ENCODE data around the gene ROMO1.
"Not testable (repeated sequence)": the region's sequence is repeated elsewhere in the genome, so short reads cannot be mapped to it uniquely, and the experiment has no call there.

The ROMO1 gene

DNA sequence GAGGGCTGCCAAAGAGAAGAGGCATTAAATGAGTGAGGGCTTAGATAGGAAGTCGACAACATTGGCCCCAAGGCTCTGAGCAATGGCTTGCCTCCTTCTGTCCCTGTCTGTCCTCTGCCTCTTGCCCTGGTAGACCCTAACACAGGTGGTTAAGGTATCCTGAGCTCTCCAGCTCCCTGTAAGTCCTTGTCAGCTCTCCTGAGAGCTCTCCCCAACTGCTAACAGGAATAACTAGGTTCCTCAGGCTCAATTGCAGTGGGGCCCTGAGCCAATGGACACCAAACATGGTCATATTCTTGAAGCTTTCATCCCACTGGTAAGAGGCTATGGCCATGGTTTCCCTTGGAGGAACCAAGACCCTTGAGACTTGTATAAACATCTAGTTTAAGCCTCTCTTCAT is 29.5 kb upstream of the ROMO1 start:
- DNase-seq = no peak

DNA sequence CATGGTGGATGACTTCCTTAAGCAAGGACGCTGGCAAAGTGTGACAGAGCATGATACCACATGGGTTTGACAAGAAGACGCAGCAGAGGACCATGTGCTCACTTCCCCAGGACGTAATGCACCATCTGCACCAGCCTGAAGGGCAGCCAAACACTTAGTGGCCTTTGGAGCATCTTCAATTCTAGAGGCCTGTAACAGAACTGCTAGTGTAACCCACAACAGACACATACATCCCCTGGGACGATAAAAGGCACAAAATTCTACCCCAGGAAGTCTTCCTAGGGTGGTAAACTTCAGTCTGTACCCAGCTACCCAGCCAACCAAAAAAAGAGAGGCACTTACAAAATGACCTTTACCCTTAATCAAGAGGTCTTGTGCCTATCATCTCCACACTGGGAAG is 25.3 kb upstream of the ROMO1 start:
- no peak for DNase-seq

More for the DNA sequence above, 29.5 kb upstream of the ROMO1 start:
- Histone ChIP-seq H3K27ac (no peak overlapping the region), H3K36me3 (peaks cover 26% of the 10 kb centered on the region), H3K9me3 (ENCODE audit: severe bottlenecking) (no peaks in the 10 kb centered on the region), H3K27me3 (ENCODE audit: insufficient read depth, low read depth, severe bottlenecking) (no peaks in the 10 kb centered on the region), H3K4me3 (ENCODE audit: low read depth, low read length) (no peak overlapping the region)
- TF ChIP-seq, protein P1, sequence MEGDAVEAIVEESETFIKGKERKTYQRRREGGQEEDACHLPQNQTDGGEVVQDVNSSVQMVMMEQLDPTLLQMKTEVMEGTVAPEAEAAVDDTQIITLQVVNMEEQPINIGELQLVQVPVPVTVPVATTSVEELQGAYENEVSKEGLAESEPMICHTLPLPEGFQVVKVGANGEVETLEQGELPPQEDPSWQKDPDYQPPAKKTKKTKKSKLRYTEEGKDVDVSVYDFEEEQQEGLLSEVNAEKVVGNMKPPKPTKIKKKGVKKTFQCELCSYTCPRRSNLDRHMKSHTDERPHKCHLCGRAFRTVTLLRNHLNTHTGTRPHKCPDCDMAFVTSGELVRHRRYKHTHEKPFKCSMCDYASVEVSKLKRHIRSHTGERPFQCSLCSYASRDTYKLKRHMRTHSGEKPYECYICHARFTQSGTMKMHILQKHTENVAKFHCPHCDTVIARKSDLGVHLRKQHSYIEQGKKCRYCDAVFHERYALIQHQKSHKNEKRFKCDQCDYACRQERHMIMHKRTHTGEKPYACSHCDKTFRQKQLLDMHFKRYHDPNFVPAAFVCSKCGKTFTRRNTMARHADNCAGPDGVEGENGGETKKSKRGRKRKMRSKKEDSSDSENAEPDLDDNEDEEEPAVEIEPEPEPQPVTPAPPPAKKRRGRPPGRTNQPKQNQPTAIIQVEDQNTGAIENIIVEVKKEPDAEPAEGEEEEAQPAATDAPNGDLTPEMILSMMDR (IDR thresholded peaks at IDR 0.05; ENCODE audit: low read depth, low read length) = no peak

DNA sequence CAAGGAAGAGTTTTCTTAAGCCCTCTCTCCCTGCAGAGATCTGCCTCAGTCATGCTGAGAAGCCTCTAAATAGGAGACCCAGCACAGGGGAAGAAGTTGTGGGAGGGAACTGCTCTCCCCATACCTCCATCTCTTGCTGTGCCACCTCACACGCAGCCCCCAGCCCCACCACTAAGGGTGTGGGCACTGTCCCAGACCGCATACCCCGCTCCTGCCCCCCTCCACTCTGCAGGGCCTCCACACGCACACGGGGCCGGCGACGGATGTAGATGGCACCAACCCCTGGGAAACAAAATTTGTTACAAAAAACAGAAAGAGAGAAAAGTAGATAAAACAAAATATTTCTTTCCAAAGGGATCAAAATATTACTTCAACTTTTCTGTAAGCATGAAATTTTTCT is 24.3 kb upstream of the ROMO1 start:
- no peak overlapping the region for H3K4me3 ChIP-seq (ENCODE audit: low read depth, low read length)
- no peak for DNase-seq
- no peaks in the 10 kb centered on the region for H3K27me3 ChIP-seq (ENCODE audit: insufficient read depth, low read depth, severe bottlenecking)
- H3K9me3 ChIP-seq (ENCODE audit: severe bottlenecking) = no peaks in the 10 kb centered on the region
- TF ChIP-seq, protein P1 (IDR thresholded peaks at IDR 0.05; ENCODE audit: low read depth, low read length) = no peak
- peaks cover 13% of the 10 kb centered on the region for H3K36me3 ChIP-seq
- no peak overlapping the region for H3K27ac ChIP-seq

More for the DNA sequence above, 25.3 kb upstream of the ROMO1 start:
- Histone ChIP-seq H3K4me3 (ENCODE audit: low read depth, low read length) (no peak overlapping the region), H3K9me3 (ENCODE audit: severe bottlenecking) (no peaks in the 10 kb centered on the region), H3K27me3 (ENCODE audit: insufficient read depth, low read depth, severe bottlenecking) (no peaks in the 10 kb centered on the region), H3K27ac (no peak overlapping the region), H3K36me3 (peaks cover 19% of the 10 kb centered on the region)
- TF ChIP-seq, protein P1 (IDR thresholded peaks at IDR 0.05; ENCODE audit: low read depth, low read length) = no peak

DNA sequence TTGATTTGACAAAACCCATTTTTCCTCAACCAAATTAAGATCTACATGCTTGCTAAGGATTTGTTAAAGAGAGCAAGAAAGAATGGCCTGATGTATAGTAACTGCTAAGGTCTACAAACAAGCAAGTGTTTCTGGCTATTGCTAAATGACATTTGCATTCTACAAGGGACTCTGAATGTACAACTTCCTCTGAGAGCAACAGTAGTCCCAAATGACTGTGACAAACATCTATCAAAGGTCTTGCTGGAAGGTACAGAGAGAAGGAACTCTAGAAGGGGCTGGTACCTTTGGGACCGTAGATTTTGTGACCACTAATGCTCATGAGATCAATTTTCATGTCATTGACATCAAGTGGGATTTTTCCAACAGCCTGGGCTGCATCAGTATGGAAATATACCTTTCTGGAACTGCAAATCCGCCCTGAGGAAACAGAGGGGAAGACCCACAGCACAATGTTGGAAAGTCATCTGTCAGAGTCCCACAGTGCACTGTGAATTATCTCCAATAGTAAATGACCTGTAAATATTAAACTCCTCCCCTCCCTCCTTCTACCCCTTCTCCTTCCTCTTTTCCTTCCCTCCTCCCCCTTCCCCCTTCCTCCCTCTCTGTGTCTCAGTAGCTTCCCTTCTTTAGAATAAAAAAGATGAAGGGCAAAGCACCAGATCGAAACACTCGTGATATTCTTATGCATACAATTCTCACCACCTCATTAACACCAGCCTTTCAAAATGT is 18.6 kb upstream of the ROMO1 start:
- DNase-seq = no peak
- H3K9me3 ChIP-seq (ENCODE audit: severe bottlenecking) = no peaks in the 10 kb centered on the region
- TF ChIP-seq, protein P1 (IDR thresholded peaks at IDR 0.05; ENCODE audit: low read depth, low read length) = no peak
- H3K36me3 ChIP-seq = peaks cover 6% of the 10 kb centered on the region
- H3K4me3 ChIP-seq (ENCODE audit: low read depth, low read length) = no peak overlapping the region
- no peak overlapping the region for H3K27ac ChIP-seq
- H3K27me3 ChIP-seq (ENCODE audit: insufficient read depth, low read depth, severe bottlenecking) = no peaks in the 10 kb centered on the region

DNA sequence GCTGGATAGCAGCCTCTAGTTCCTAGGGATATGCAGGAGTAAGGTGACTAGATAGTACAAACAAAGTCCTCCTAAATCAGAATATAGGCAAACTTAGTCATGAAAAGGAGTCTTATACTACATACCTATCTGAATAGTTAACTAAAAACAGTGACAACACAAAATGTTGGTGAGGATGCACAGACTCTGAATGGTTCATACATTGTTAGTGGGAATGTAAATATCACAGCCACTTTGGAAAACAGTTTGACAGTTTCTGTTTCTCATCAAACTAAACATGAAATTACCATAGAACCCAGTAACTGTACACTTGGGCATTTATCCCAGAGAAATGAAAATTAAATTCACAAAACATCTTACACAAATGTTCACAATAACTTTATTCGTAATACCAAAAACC is 17.2 kb upstream of the ROMO1 start:
- no peaks in the 10 kb centered on the region for H3K27me3 ChIP-seq (ENCODE audit: insufficient read depth, low read depth, severe bottlenecking)
- DNase-seq = no peak
- H3K9me3 ChIP-seq (ENCODE audit: severe bottlenecking) = no peaks in the 10 kb centered on the region
- no peak overlapping the region for H3K4me3 ChIP-seq (ENCODE audit: low read depth, low read length)
- peaks cover 6% of the 10 kb centered on the region for H3K36me3 ChIP-seq
- H3K27ac ChIP-seq = no peak overlapping the region
- TF ChIP-seq, protein P1 (IDR thresholded peaks at IDR 0.05; ENCODE audit: low read depth, low read length) = no peak

DNA sequence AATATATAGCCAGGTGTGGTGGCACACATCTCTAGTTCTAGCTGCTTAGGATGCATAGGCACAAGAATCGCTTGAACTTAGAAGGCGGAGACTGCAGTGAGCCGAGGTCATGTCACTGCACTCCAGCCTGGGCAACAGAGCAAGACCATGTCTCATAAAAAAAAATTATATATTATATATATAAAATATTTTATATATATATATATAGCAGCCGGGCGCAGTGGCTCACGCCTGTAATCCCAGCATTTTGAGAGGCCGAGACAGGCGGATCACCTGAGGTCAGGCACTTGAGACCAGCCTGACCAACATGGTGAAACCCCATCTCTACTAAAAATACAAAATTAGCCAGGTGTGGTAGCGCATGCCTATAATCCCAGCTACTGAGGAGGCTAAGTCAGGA is 13.8 kb upstream of the ROMO1 start:
- H3K27ac ChIP-seq; DNase-seq; H3K4me3 ChIP-seq (ENCODE audit: low read depth, low read length); H3K27me3 ChIP-seq (ENCODE audit: insufficient read depth, low read depth, severe bottlenecking); H3K9me3 ChIP-seq (ENCODE audit: severe bottlenecking): not testable (repeated sequence)
- H3K36me3 ChIP-seq = peaks cover 11% of the 10 kb centered on the region

Measured in WERI-Rb-1 (cell line).